PC-3 (cell line): ENCODE data around the gene TGM4. TPM values are rescaled to one million over a fixed set of nuclear protein-coding genes. Genes with fewer than 3 reads are reported as not detected.
"Not testable (repeated sequence)": the region's sequence is repeated elsewhere in the genome, so short reads cannot be mapped to it uniquely, and the experiment has no call there.

Experiments used
- ATAC-seq: fragments of 200-7000 bp; cut with Tn5 transposase; 2 replicates; pipeline ENCODE4 v1.9.1; 2020; ENCODE audit warnings: mild to moderate bottlenecking, moderate library complexity
- BruUV-seq: library from RNA; stranded (reverse); fragments of 400-500 nt; replicated peaks from 2 replicates; lab custom pipeline; 2021; lab: Mats Ljungman, UMichigan
- CTCF ChIA-PET: fragments of 300-600 bp; sonication (Branson Sonifier 250); formaldehyde crosslinking; loops from one replicate; lab custom pipeline; 2022; ENCODE audit warnings: antibody characterized with exemption; lab: Charles Lee
- POLR2A ChIA-PET: fragments of 300-600 bp; sonication (Branson Sonifier 250); formaldehyde crosslinking; loops from one replicate; lab custom pipeline; 2022; ENCODE audit warnings: antibody characterized with exemption; ENCODE audit not compliant: unreplicated experiment; lab: Charles Lee
- DNase-seq: peaks from one replicate; pipeline ENCODE4 v3.0.0-alpha.2; 2015
- H2AFZ ChIP-seq: fragments of 300-600 bp; sonication (generic); 2 replicates; pipeline ENCODE4 v1.6.0; 2016; ENCODE audit warnings: antibody characterized with exemption, low read length
- H3F3A ChIP-seq: fragments of 300-600 bp; sonication (generic); one replicate; pipeline ENCODE4 v1.6.0; 2017; ENCODE audit warnings: antibody characterized with exemption, low read length, control low read depth, mild to moderate bottlenecking; ENCODE audit not compliant: unreplicated experiment
- H3K27ac ChIP-seq: fragments of 300-600 bp; sonication (generic); 2 replicates; pipeline ENCODE4 v1.5.1; 2016; ENCODE audit warnings: mild to moderate bottlenecking, low read length
- H3K27me3 ChIP-seq: fragments of 300-600 bp; sonication (generic); 2 replicates; pipeline ENCODE4 v1.6.1; 2016; ENCODE audit warnings: low read length, mixed read lengths
- H3K36me3 ChIP-seq: fragments of 300-600 bp; sonication (generic); 2 replicates; pipeline ENCODE4 v1.6.1; 2016; ENCODE audit warnings: low read depth, mixed run types, low read length, mixed read lengths
- H3K4me1 ChIP-seq: fragments of 300-600 bp; sonication (generic); 2 replicates; pipeline ENCODE4 v1.5.1; 2016; ENCODE audit warnings: low read length; ENCODE audit not compliant: insufficient read depth
- H3K4me2 ChIP-seq: fragments of 300-600 bp; sonication (generic); 2 replicates; pipeline ENCODE4 v1.6.0; 2016; ENCODE audit warnings: low read length
- H3K4me3 ChIP-seq: fragments of 300-600 bp; sonication (generic); 2 replicates; pipeline ENCODE4 v1.5.1; 2016; ENCODE audit warnings: mild to moderate bottlenecking, low read length, mixed read lengths
- H3K79me2 ChIP-seq: fragments of 300-600 bp; sonication (generic); 2 replicates; pipeline ENCODE4 v1.6.1; 2017; ENCODE audit warnings: low read length, mixed read lengths
- H3K9ac ChIP-seq: fragments of 300-600 bp; sonication (generic); 2 replicates; pipeline ENCODE4 v1.6.0; 2016; ENCODE audit warnings: mild to moderate bottlenecking, low read length
- H3K9me2 ChIP-seq: fragments of 300-600 bp; sonication (generic); replicated peaks from 2 replicates; pipeline ENCODE4 v1.6.1; 2016; ENCODE audit warnings: mixed run types, low read length, mixed read lengths
- H3K9me3 ChIP-seq: fragments of 300-600 bp; sonication (generic); 2 replicates; pipeline ENCODE4 v1.6.1; 2016; ENCODE audit warnings: low read length, mixed read lengths
- H4K20me1 ChIP-seq: fragments of 300-600 bp; sonication (generic); 2 replicates; pipeline ENCODE4 v1.6.1; 2016; ENCODE audit warnings: low read length, mixed read lengths
- EZH2 ChIP-seq: fragments of 300-600 bp; sonication (generic); IDR thresholded peaks from one replicate; pipeline ENCODE4 v1.6.1; 2017; ENCODE audit warnings: antibody characterized with exemption, mild to moderate bottlenecking, low read length; ENCODE audit not compliant: unreplicated experiment
- EZH2phosphoT487 ChIP-seq: fragments of 300-600 bp; sonication (generic); IDR thresholded peaks from 2 replicates; pipeline ENCODE4 v1.6.1; 2018; ENCODE audit warnings: mild to moderate bottlenecking, antibody characterized with exemption, low read length, borderline replicate concordance
- intact Hi-C: fragments of 100-400 bp; cut with micrococcal nuclease; formaldehyde crosslinking; loops from 2 replicates; pipeline ENCODE4 v1.9.0; 2023
- total RNA-seq: library from RNA; depleted of rRNA; stranded (reverse); fragments of >200 nt; gene quantifications from 2 replicates; pipeline ENCODE4 v1.2.3, GENCODE V29; 2014
- TF ChIP-seq, protein P1 (sequence below): fragments of 300-600 bp; sonication (generic); conservative IDR thresholded peaks from 2 replicates; pipeline ENCODE4 v1.5.1; 2017; ENCODE audit warnings: antibody characterized with exemption, low read depth, mild to moderate bottlenecking, low read length

Gene TGM4
- total RNA-seq, 1 experiment from 2014 or later: 1.2 TPM

DNA sequence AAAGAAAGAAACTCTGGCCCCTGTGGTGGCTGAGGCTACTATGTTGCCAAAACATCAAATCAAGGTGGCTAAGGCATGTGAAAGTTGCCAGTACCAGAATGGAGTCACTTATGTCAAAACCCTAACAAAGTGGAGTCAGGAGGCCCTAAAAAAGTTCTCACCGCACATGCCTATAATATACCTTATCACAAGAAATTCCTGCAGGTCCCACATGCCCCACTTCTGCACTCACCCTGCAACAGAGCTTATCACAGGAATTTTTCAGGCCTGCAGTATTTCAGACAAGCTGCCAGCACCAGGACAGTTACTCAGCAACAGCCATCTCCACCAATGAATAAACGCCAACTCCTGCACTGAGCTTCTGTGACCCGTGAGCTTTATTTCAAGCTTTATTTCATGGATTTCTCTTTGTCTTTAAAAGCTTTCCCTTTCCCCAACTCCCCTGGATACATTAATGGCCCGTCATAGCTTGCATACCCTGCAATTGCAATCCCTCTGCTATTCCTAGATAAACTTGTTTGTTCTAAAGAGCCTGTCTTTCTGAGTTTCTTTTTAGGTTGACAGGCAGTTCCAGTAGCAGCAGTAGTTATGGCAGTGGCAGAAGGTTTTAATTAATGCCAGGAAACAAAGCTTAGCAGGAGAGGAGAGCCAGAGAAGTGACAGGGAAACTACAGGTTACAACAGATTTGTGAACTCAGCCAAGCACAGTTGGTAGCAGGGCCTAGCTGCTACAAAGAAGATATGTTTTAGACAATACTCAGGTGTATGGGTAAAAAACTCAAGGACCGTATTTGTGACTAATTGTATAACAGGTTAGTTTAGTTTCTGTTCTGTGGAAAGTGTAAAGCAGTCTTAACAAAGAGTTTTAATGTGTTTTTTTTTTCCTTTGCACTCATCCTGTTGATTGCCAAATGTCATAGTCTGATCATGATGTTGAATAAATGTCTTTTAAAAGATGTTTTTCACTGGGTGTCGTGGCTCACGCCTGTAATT, 28.6 kb upstream of the TGM4 start:
- no peaks in the 10 kb centered on the region for H3K27me3 ChIP-seq
- H3K36me3 ChIP-seq: peaks cover 65% of the 10 kb centered on the region
- ATAC-seq (no peak), DNase-seq (peak; percentile 47)
- no peaks in the 10 kb centered on the region for H3K79me2 ChIP-seq
- no peak overlapping the region for H3K9ac ChIP-seq
- no peaks in the 10 kb centered on the region for H3K4me1 ChIP-seq
- intact Hi-C loops: no loop called here
- no peak overlapping the region for H3K4me3 ChIP-seq
- no peak overlapping the region for H2AFZ ChIP-seq
- TF ChIP-seq, protein P1, sequence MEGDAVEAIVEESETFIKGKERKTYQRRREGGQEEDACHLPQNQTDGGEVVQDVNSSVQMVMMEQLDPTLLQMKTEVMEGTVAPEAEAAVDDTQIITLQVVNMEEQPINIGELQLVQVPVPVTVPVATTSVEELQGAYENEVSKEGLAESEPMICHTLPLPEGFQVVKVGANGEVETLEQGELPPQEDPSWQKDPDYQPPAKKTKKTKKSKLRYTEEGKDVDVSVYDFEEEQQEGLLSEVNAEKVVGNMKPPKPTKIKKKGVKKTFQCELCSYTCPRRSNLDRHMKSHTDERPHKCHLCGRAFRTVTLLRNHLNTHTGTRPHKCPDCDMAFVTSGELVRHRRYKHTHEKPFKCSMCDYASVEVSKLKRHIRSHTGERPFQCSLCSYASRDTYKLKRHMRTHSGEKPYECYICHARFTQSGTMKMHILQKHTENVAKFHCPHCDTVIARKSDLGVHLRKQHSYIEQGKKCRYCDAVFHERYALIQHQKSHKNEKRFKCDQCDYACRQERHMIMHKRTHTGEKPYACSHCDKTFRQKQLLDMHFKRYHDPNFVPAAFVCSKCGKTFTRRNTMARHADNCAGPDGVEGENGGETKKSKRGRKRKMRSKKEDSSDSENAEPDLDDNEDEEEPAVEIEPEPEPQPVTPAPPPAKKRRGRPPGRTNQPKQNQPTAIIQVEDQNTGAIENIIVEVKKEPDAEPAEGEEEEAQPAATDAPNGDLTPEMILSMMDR: no peak
- TF ChIP-seq EZH2: no peak
- TF ChIP-seq EZH2phosphoT487: no peak
- no peaks in the 10 kb centered on the region for H3F3A ChIP-seq
- ChIA-PET CTCF (interaction anchor here (0.6 kb wide), 1 partner anchor 87 kb away, joined by 6 read pairs; no protein-coding TSS in a partner anchor), POLR2A (interaction anchor here (0.7 kb wide), 1 partner anchor 26 kb away, joined by 6 read pairs; no protein-coding TSS in a partner anchor)
- no peaks in the 10 kb centered on the region for H3K9me2 ChIP-seq
- no peak overlapping the region for H3K4me2 ChIP-seq
- no peaks in the 10 kb centered on the region for H4K20me1 ChIP-seq
- no peak overlapping the region for H3K27ac ChIP-seq
- BruUV-seq: no TSS peak
- no peaks in the 10 kb centered on the region for H3K9me3 ChIP-seq

DNA sequence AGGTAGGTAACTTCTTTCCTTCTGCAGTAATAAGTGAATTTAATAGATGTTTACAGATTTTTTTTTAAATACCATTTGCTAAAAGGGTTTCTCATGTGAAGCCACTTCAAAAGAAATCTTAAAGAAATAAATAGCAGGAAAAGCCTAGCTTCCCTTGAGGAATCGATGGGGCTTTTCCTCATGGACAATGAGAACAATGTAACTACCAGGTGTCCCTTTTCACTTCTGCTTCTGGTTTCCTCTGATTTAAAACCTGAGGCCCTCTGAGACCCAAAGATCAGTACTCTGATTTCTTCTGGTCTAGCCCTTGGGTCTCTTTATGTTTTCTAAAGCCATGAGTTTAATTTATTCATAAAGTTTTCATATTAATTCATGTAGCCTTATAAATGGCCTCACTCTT, 25.8 kb upstream of the TGM4 start:
- POLR2A ChIA-PET: no interaction called here
- Histone ChIP-seq H3K4me2 (no peak overlapping the region), H3K4me3 (no peak overlapping the region), H3K27ac (no peak overlapping the region), H2AFZ (no peak overlapping the region), H3K79me2 (no peaks in the 10 kb centered on the region), H3K9me3 (no peaks in the 10 kb centered on the region), H3K9ac (no peak overlapping the region), H3K27me3 (no peaks in the 10 kb centered on the region), H4K20me1 (no peaks in the 10 kb centered on the region), H3F3A (no peaks in the 10 kb centered on the region), H3K36me3 (peaks cover 65% of the 10 kb centered on the region), H3K9me2 (no peaks in the 10 kb centered on the region), H3K4me1 (no peaks in the 10 kb centered on the region)
- CTCF ChIA-PET: no interaction called here
- DNase-seq (no peak), ATAC-seq (no peak)
- TF ChIP-seq EZH2: no peak
- TF ChIP-seq EZH2phosphoT487: no peak
- TF ChIP-seq, protein P1: no peak
- intact Hi-C loops: no loop called here
- BruUV-seq: no TSS peak

DNA sequence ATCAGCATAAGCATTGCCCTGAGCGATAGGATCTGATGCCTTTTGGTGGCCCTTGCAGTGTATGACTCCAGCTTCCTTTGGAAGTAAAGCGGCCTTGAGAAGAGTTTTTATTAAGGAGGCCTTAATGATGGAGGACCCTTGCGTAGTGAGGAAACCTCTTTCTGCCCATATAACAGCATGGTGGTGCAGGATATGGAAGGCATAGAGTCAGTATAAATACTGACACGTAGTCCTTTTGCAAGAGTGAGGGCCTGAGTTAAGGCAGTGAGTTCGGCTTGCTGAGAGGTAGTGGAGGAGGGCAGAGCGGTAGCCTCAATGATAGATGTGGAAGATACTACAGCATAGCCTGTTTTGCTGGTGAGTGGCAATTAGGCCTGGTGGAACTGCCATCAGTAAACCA, 17.7 kb upstream of the TGM4 start:
- POLR2A ChIA-PET, H4K20me1 ChIP-seq, H3K9me2 ChIP-seq, H3K79me2 ChIP-seq, H3K4me3 ChIP-seq, H3K27ac ChIP-seq, ATAC-seq, H3K9me3 ChIP-seq, H3K9ac ChIP-seq, DNase-seq, H3K4me1 ChIP-seq, H2AFZ ChIP-seq, H3K4me2 ChIP-seq, BruUV-seq, intact Hi-C loops, H3K27me3 ChIP-seq, CTCF ChIA-PET, H3F3A ChIP-seq: not testable (repeated sequence)
- peaks cover 42% of the 10 kb centered on the region for H3K36me3 ChIP-seq
